Panc1 (cell line): ENCODE measurements around the gene PRR5.

Source experiments
- POLR2AphosphoS5 ChIP-seq: IDR thresholded peaks from 2 replicates; pipeline ENCODE4 v1.6.1; 2012; ENCODE audit warnings: mild to moderate bottlenecking, low read depth, low read length, moderate library complexity
- SIN3A ChIP-seq: IDR thresholded peaks from 2 replicates; pipeline ENCODE4 v1.6.1; 2012; ENCODE audit warnings: low read depth, mild to moderate bottlenecking, low read length, moderate library complexity, borderline replicate concordance; ENCODE audit not compliant: insufficient read depth
- TCF7L2 ChIP-seq: IDR thresholded peaks from 2 replicates; pipeline ENCODE4 v1.6.1; 2011; ENCODE audit warnings: mild to moderate bottlenecking, low read depth, low read length, inconsistent platforms
- TF ChIP-seq, protein P1 (sequence below): fragments of 450-650 bp; IDR thresholded peaks from 2 replicates; pipeline ENCODE4 v1.5.1; 2017; ENCODE audit warnings: mild to moderate bottlenecking
- TF ChIP-seq, protein P2 (sequence below), 2 experiments: IDR thresholded peaks; 2 replicates each; pipeline ENCODE4 v1.6.1; 2011 to 2012; ENCODE audit warnings: low read depth in 2 of 2, control low read depth in 1 of 2, low read length in 1 of 2, mild to moderate bottlenecking in 1 of 2, moderate library complexity in 1 of 2; ENCODE audit not compliant: insufficient read depth in 1 of 2

DNA sequence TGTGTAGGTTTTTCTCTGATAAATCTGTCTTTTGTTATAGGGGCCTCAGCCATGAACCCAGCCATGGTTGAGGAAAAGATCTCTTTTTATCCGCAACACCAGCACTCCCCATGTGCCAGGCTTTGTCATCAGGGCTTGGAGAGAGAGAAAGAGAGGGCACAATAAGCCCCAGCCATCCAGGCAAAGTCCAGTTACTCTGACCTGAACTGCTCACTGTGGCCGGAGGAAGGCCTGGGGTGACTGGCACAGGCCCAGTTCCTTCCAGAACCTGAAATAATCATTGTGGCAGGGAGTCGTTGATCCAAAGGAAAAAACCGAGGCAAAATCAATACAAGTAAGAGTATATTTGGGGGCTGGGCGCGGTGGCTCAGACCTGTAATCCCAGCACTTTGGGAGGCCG, 46.5 kb downstream of the PRR5 start:
- no peak for TF ChIP-seq POLR2AphosphoS5
- no peak for TF ChIP-seq TCF7L2
- TF ChIP-seq, protein P1, sequence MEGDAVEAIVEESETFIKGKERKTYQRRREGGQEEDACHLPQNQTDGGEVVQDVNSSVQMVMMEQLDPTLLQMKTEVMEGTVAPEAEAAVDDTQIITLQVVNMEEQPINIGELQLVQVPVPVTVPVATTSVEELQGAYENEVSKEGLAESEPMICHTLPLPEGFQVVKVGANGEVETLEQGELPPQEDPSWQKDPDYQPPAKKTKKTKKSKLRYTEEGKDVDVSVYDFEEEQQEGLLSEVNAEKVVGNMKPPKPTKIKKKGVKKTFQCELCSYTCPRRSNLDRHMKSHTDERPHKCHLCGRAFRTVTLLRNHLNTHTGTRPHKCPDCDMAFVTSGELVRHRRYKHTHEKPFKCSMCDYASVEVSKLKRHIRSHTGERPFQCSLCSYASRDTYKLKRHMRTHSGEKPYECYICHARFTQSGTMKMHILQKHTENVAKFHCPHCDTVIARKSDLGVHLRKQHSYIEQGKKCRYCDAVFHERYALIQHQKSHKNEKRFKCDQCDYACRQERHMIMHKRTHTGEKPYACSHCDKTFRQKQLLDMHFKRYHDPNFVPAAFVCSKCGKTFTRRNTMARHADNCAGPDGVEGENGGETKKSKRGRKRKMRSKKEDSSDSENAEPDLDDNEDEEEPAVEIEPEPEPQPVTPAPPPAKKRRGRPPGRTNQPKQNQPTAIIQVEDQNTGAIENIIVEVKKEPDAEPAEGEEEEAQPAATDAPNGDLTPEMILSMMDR = no peak
- no peak for TF ChIP-seq SIN3A
- TF ChIP-seq, protein P2, sequence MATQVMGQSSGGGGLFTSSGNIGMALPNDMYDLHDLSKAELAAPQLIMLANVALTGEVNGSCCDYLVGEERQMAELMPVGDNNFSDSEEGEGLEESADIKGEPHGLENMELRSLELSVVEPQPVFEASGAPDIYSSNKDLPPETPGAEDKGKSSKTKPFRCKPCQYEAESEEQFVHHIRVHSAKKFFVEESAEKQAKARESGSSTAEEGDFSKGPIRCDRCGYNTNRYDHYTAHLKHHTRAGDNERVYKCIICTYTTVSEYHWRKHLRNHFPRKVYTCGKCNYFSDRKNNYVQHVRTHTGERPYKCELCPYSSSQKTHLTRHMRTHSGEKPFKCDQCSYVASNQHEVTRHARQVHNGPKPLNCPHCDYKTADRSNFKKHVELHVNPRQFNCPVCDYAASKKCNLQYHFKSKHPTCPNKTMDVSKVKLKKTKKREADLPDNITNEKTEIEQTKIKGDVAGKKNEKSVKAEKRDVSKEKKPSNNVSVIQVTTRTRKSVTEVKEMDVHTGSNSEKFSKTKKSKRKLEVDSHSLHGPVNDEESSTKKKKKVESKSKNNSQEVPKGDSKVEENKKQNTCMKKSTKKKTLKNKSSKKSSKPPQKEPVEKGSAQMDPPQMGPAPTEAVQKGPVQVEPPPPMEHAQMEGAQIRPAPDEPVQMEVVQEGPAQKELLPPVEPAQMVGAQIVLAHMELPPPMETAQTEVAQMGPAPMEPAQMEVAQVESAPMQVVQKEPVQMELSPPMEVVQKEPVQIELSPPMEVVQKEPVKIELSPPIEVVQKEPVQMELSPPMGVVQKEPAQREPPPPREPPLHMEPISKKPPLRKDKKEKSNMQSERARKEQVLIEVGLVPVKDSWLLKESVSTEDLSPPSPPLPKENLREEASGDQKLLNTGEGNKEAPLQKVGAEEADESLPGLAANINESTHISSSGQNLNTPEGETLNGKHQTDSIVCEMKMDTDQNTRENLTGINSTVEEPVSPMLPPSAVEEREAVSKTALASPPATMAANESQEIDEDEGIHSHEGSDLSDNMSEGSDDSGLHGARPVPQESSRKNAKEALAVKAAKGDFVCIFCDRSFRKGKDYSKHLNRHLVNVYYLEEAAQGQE (IDR thresholded peaks at IDR 0.05; ENCODE audit: insufficient read depth in 1 of 2, low read depth in 2 of 2, low read length in 1 of 2) = no peak
